Measurements from ENCODE around the gene DPP7.

Gene DPP7

GRCh38 chr9:137114613-137115393, at the start of gene DPP7:
DPP7 (minus strand) TSS chr9:137114733; CDS start chr9:137114713, 20 bp downstream.
- peak; percentile 40 to 75 for DNase-seq (ENCODE audit: extremely low read depth in 1 of 2, low read depth in 1 of 2)

DNA sequence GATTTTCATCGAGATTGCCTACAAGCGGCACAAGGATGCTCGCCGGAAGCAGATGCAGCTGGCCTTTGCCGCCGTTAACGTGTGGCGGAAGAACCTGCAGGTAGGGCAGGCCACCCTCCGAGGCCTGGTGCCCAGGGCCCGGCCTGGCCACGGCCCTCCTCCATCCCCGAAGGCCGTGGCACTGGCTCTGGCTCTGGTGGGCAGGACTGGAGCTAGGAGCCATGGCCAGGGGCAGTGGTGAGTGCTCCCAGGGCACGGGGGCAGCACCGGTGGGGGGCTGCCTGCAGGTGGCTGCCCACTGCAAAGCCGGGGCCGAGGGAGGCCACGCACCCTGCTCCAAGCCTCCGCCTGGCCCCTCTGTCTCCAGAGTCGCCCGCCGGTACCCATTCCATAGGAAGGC, 49.3 kb upstream of the DPP7 start:
- no peak for DNase-seq (ENCODE audit: extremely low read depth in 1 of 2, low read depth in 1 of 2)

GRCh38 chr9:137163365-137163715, 48.8 kb upstream of the DPP7 start:
- no peak for DNase-seq (ENCODE audit: extremely low read depth in 1 of 2, low read depth in 1 of 2)

- no peak for DNase-seq (ENCODE audit: extremely low read depth in 1 of 2, low read depth in 1 of 2)
Measured at GRCh38 chr9:137162505-137163364, 48.2 kb upstream of the DPP7 start.

- DNase-seq (ENCODE audit: extremely low read depth in 1 of 2, low read depth in 1 of 2) = no peak
Measured at GRCh38 chr9:137161558-137162486, 47.3 kb upstream of the DPP7 start.

- DNase-seq (ENCODE audit: extremely low read depth in 1 of 2, low read depth in 1 of 2) = no peak
Measured at GRCh38 chr9:137160716-137161557, 46.4 kb upstream of the DPP7 start.

DNA sequence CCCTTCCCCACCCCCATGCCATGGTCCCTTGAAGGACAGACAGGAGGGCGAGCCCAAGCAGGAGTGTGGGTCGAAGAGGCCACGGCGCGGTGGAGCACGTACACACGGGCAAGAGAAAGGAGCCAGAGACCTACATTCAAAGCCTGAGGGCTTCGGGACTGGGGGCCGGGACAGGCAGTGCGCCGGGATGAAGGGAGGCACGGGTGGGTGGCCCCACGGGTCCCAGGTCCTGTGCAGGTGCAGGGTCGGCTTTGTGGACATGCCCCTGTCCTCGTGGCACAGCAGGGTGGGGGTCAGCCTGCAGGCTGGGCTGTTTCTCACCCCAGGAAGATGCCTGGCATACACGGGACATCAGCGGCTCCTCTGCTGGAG, 45.5 kb upstream of the DPP7 start:
- no peak for DNase-seq (ENCODE audit: extremely low read depth in 1 of 2, low read depth in 1 of 2)

DNA sequence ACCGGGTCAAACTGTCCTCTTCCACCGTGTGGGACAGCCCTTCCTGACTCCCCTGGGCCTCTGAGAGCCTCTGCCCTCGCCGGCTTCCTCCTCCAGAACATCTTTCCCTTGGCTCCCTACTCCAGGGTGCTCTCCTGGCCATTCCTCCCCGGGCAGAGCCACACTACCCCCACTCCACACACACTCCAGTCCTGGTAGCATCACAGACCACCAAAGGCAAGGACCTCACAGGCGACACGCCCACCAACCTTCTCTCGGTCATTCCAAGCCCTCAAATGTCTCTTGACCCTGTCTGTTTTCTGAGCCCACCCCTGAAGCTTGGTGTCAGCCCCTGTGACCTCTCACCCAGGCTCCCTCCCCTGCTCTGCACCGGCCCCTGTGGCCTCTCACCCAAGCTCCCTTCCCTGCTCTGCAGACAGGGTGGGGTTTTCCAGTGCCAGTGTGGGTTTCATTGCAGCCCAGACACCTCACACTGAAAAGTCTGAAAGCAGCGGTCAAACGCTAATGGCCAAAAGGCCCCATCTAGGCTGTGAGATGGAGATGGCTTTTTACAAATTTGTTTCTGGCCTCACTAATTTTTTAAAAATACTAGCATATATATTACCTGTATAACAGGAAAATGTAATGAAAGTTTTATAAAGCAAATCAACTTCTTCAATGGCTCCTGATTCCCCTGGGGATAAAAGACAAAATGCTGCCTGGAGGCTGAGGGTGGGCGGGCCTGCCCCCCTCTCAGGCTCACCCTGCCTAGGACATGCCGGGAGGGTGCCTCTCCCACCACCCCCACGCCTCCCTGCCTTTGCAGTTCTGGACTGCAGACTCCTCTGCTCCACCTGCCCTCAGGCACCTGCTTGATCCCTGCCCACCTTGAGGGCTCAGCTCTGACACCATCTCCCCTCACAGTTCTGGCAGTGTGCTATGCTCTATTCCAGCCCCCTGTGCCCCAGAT, 44.8 kb upstream of the DPP7 start:
- DNase-seq (ENCODE audit: extremely low read depth in 1 of 2, low read depth in 1 of 2) = no peak

GRCh38 chr9:137158625-137159024, 44.1 kb upstream of the DPP7 start:
- DNase-seq (ENCODE audit: extremely low read depth in 1 of 2, low read depth in 1 of 2) = no peak

DNA sequence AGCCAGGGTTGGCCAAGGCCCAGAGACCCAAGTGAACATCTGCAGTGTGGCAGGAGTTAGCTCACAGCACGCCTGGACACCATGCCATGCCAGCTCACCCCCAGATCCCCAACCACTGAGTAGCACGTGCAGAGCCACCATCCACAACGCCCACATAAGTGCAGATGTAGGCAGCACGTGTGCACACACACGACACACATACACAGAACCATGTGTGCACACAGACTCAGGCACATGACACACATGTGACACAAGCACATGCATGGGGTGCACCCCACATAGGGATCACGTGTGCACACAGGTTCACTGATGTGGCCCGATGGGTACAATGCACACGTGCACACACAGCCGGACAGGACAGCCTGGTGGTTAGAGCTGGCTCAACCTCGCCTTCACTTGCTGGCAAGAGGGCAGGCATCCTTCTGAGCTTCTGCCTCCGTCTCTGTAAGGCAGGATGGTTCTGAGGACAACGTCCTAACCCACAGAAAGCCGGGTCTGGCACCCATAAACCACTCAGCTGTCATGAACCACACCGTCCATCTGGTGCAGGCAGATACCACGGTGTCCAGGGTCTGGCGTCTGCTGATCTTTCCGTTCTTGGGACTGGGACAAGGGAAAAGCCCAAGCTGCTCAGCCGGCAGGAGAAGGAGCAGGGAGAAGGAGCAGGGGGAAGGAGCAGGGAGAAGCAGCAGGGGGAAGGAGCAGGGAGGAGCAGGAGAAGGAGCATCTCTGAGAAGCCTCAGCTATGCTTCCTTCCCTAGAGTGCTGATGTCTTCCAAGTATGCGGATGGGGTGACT, 43.3 kb upstream of the DPP7 start:
- DNase-seq (ENCODE audit: extremely low read depth in 1 of 2, low read depth in 1 of 2) = no peak

- peak in 1 of 2 donors; percentile 51 for DNase-seq (ENCODE audit: extremely low read depth in 1 of 2, low read depth in 1 of 2)
Measured at GRCh38 chr9:137156567-137157375, 42.2 kb upstream of the DPP7 start.

GRCh38 chr9:137152844-137153405, 38.4 kb upstream of the DPP7 start:
- no peak for DNase-seq (ENCODE audit: extremely low read depth in 1 of 2, low read depth in 1 of 2)

DNA sequence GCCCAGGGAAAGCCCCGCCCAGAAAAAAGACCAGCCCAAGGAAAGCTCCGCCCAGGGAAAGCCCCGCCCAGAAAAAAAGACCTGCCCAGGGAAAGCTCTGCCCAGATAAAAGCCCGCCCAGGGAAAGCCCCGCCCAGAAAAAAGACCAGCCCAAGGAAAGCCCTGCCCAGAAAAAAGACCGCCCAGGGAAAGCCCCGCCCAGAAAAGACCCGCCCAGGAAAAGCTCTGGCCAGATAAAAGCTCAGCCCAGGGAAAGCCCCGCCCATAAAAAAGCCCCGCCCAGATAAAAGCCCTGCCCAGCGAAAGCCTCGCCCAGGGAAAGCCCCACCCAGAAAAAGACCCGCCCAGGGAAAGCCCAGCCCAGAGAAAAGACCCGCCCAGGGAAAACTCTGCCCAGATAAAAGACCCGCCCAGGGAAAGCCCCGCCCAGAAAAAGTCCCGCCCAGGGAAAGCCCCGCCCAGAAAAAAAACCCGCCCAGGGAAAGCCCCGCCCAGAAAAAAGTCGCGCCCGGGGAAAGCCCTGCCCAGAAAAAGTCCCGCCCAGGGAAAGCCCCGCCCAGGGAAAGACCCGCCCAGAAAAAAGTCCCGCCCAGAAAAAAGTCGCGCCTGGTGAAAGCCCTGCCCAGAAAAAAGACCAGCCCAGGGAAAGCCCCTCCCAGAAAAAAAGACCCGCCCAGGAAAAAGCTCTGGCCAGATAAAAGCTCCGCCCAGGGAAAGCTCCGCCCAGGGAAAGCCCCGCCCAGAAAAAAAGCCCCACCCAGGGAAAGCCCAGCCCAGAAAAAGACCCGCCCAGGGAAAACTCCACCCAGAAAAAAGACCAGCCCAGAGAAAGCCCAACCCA, 36.3 kb upstream of the DPP7 start:
- DNase-seq (ENCODE audit: extremely low read depth in 1 of 2, low read depth in 1 of 2) = no peak

DNA sequence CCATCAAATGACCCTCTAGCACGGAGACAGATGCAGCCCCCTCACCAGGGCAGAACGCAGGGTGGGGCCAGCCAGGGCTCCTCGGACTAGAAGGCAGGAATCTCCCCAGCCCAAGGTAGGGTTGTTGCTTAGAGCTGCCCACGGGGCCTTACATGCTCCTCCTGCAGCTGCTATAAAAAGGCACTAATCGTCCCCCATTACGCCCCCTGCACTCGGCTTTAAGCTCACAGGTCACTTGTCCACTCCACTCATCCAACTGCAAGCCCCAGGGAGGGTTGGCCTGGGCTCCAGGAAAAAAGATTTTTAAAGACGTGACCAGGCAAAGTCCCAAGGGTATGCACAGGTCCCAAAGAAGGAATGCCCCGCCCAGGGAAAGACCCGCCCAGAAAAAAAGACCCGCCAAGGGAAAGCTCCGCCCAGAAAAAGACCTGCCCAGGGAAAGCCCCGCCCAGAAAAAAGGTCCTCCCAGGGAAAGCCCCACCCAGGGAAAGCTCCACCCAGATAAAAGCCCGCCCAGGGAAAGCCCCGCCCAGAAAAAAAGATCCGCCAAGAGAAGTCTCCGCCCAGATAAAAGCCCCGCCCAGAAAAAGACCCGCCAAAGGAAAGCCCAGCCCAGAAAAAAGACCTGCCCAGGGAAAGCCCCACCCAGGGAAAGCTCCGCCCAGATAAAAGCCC, 35.5 kb upstream of the DPP7 start:
- DNase-seq (ENCODE audit: extremely low read depth in 1 of 2, low read depth in 1 of 2) = no peak

GRCh38 chr9:137149363-137149762, 34.8 kb upstream of the DPP7 start:
- no peak for DNase-seq (ENCODE audit: extremely low read depth in 1 of 2, low read depth in 1 of 2)

DNA sequence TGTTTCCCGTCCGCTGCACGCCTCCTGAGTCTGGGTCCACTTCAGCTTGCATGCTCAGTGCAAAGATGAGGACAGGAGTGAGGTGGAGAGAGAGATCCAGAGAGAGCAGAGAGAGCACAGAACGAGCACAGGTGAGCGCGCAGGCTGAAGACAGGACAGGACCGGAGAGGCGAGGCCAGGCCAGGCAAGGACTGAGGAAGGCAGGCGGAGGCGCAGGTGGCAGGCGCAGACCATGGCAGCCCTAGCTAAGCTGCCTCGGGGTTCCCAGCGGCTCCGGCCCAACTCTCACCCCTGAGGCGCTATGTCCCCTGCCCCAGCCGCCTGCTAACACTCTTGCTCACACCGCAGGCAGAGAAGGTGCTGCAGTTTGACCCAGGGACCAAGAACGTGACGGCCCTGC, 34.1 kb upstream of the DPP7 start:
- no peak for DNase-seq (ENCODE audit: extremely low read depth in 1 of 2, low read depth in 1 of 2)
